Measurements from ENCODE around the gene KCNIP3. TPM values are rescaled to one million over a fixed set of nuclear protein-coding genes. Genes with fewer than 3 reads are reported as not detected.

The KCNIP3 gene
- total and polyA plus RNA-seq, 4 donors = 1.8 to 2.7 (median 2.1) TPM

DNA sequence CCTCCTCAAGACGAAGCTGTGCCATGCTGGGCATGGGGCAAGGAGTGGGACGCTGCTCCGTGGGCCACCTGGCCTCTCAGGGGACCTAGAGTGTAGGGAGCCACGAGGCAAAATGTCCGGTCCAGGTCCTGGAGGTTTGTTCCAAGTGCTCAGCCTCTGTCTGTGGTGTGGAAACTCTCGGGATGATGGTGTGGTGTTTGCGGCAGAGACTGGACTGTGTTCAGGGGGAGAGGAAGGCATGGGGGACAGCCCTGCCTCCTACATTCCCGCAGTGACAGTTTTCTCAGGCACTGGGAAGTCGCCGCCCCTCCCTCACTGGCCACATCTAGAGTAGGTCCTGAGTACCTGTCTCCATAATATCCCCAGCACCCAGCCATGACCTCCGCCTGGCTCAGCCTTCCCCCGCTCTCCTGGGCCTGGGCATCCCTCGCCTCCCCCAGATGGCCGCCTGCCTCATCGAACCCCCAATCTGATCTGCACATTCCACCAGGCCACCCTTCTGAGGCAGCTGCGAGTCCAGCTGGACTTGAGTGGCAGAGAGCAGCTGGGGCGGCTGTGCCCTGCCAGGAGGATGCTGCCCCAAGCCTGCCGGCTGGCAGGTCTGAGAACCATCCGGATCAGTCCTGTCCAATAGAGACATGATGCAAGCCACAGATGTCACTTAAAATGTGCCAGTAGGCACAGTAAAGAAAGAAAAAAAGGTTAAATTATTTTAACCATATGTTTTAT is 6.2 kb downstream of the KCNIP3 start:
- no peaks in the 10 kb centered on the region for H3K9me3 ChIP-seq (ENCODE audit: control insufficient read depth in 4 of 4, insufficient read depth in 3 of 4, low read length in 3 of 4)
- H3K27ac ChIP-seq (ENCODE audit: low read depth in 1 of 2, low read length in 1 of 2) = no peak overlapping the region
- WGBS, 2 donors = 82 to 88% methylated on average over 19 of the region's 19 CpGs
- no peak for DNase-seq
- H3K36me3 ChIP-seq (ENCODE audit: control insufficient read depth in 4 of 4, insufficient read depth in 4 of 4, low read length in 4 of 4) = no peaks in the 10 kb centered on the region
- H3K4me1 ChIP-seq (ENCODE audit: control insufficient read depth in 5 of 5, insufficient read depth in 5 of 5, low read length in 5 of 5) = peaks cover 0 to 4% (median under 1%) of the 10 kb centered on the region in 5 donors
- H3K27me3 ChIP-seq (ENCODE audit: control insufficient read depth in 3 of 3, insufficient read depth in 3 of 3, low read length in 2 of 3) = no peaks in the 10 kb centered on the region
- H3K9ac ChIP-seq (ENCODE audit: insufficient read depth in 1 of 2, low read length in 2 of 2) = no peak overlapping the region
- no peak for ATAC-seq (ENCODE audit: insufficient read depth, low FRiP score)
- TF ChIP-seq CTCF (IDR thresholded peaks at IDR 0.05; ENCODE audit: control extremely low read depth, extremely low read depth) = no peak
- H3K4me3 ChIP-seq = no peak overlapping the region

DNA sequence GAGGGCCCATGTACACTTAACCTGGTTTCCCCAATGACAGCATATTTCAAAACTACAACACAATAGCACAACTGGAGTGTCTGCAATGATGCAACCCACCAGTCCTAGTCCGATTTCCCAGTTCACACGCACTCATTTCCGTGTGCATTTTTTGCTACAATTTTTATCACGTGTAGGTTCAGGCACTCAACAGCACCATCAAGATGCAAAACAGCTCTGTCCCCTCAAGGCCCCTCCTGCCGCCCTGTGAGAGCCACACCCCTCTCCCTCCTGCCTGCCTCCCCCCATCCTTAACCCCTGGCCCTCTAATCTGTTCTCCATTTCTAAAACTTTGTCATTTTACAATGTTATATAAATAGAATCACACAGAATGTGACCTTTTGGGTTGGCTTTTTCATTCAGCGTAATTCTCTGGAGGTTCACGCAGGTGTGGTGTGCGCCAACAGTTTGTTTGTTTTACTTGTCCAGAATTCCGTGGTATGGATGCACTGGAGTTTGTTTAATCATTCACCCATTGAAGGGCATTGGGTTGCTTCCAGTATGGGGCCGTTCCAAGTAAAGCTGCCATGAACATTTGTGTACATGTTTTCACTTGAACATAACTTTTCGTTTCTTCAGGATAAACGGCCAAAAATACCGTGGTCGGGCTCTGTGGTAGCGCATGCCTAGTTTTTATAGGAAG is 8.4 kb downstream of the KCNIP3 start:
- ATAC-seq (ENCODE audit: insufficient read depth, low FRiP score) (no peak), DNase-seq (peak; percentile 45 to 71 (median 59))
- Histone ChIP-seq H3K36me3 (ENCODE audit: control insufficient read depth in 4 of 4, insufficient read depth in 4 of 4, low read length in 4 of 4) (no peaks in the 10 kb centered on the region), H3K27ac (ENCODE audit: low read depth in 1 of 2, low read length in 1 of 2) (no peak overlapping the region), H3K4me3 (no peak overlapping the region), H3K4me1 (ENCODE audit: control insufficient read depth in 5 of 5, insufficient read depth in 5 of 5, low read length in 5 of 5) (peaks cover 0 to 4% (median 0%) of the 10 kb centered on the region in 5 donors), H3K27me3 (ENCODE audit: control insufficient read depth in 3 of 3, insufficient read depth in 3 of 3, low read length in 2 of 3) (no peaks in the 10 kb centered on the region), H3K9ac (ENCODE audit: insufficient read depth in 1 of 2, low read length in 2 of 2) (no peak overlapping the region), H3K9me3 (ENCODE audit: control insufficient read depth in 4 of 4, insufficient read depth in 3 of 4, low read length in 3 of 4) (no peaks in the 10 kb centered on the region)
- no peak for TF ChIP-seq CTCF (IDR thresholded peaks at IDR 0.05; ENCODE audit: control extremely low read depth, extremely low read depth)
- WGBS, 2 donors = 52 to 73% methylated on average over 15 of the region's 15 CpGs

GRCh38 chr2:95306336-95306895 is 9.3 kb downstream of the KCNIP3 start:
- Histone ChIP-seq H3K36me3 (ENCODE audit: control insufficient read depth in 4 of 4, insufficient read depth in 4 of 4, low read length in 4 of 4) (no peaks in the 10 kb centered on the region), H3K27me3 (ENCODE audit: control insufficient read depth in 3 of 3, insufficient read depth in 3 of 3, low read length in 2 of 3) (no peaks in the 10 kb centered on the region), H3K9me3 (ENCODE audit: control insufficient read depth in 4 of 4, insufficient read depth in 3 of 4, low read length in 3 of 4) (no peaks in the 10 kb centered on the region), H3K9ac (ENCODE audit: insufficient read depth in 1 of 2, low read length in 2 of 2) (no peak overlapping the region), H3K4me3 (no peak overlapping the region), H3K4me1 (ENCODE audit: control insufficient read depth in 5 of 5, insufficient read depth in 5 of 5, low read length in 5 of 5) (peaks cover 0 to 4% (median 0%) of the 10 kb centered on the region in 5 donors), H3K27ac (ENCODE audit: low read depth in 1 of 2, low read length in 1 of 2) (no peak overlapping the region)
- no peak for TF ChIP-seq CTCF (IDR thresholded peaks at IDR 0.05; ENCODE audit: control extremely low read depth, extremely low read depth)
- no peak for DNase-seq
- no peak for ATAC-seq (ENCODE audit: insufficient read depth, low FRiP score)
- WGBS, 2 donors = 82 to 89% methylated on average over 10 of the region's 10 CpGs
